Muscle layer of duodenum (tissue), 2 donors: Measurements from ENCODE around the gene WDR93.
"Not testable (repeated sequence)": the region's sequence is repeated elsewhere in the genome, so short reads cannot be mapped to it uniquely, and the experiment has no call there.

ENCODE experiments used
- H3K27ac ChIP-seq: one replicate; pipeline ENCODE4 v1.7.0; 2013; ENCODE audit warnings: mild to moderate bottlenecking, low read length
- H3K27me3 ChIP-seq: one replicate; pipeline ENCODE4 v1.7.0; 2013; ENCODE audit warnings: low read depth, mild to moderate bottlenecking, control low read depth, low read length
- H3K36me3 ChIP-seq, 2 donors: one replicate each; pipeline ENCODE4 v1.7.0; 2013; ENCODE audit warnings: low read length in 2 of 2, control low read depth in 1 of 2, mild to moderate bottlenecking in 1 of 2; ENCODE audit not compliant: insufficient read depth in 2 of 2, control insufficient read depth in 1 of 2
- H3K4me1 ChIP-seq, 2 donors: one replicate each; pipeline ENCODE4 v1.7.0; 2013; ENCODE audit warnings: low read length in 2 of 2, mild to moderate bottlenecking in 2 of 2, control low read depth in 1 of 2, moderate library complexity in 1 of 2; ENCODE audit not compliant: insufficient read depth in 2 of 2, control insufficient read depth in 1 of 2
- H3K4me3 ChIP-seq, 2 donors: one replicate each; pipeline ENCODE4 v1.7.0; 2013; ENCODE audit warnings: low read length in 2 of 2, low read depth in 1 of 2, mild to moderate bottlenecking in 1 of 2
- H3K9me3 ChIP-seq, 2 donors: one replicate each; pipeline ENCODE4 v1.7.0; 2013; ENCODE audit warnings: low read length in 2 of 2, control low read depth in 1 of 2, mild to moderate bottlenecking in 1 of 2; ENCODE audit not compliant: control insufficient read depth in 1 of 2
- donor health status: healthy.

The WDR93 gene

DNA sequence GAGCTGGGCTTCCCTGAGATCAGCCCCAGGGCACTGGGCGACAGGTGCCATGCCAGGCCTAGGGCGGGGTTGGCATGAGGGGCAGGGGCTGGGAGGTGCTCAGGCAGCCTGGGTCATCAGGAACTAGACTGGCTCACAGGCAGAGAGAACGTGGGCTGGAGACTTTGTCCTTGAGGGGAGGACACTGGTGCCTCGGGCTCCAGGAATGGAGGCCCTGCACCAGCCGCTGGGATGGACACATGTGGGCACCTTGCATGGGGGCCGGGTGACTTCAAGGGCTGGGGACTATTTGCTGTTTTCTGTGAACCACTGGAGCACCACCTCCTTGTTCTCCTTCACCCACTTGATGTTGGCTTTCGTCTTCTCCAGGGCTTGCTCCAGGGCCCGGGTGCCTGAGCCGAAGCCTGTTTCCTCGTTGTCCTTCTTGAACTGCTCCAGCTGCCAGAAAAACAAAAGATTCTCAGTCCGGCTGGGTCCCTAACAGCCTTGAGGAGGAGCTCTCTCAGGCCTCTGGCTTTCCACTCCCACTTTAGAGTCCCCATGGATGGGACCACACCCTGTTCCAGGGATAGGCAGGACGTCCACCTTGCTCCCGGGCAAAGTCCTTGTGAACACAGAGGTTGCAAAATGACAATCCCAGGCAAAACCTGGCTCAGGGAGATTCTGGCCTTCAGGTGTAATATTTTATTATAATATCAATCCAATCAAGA lies 94.6 kb downstream of the WDR93 start:
- Histone ChIP-seq H3K4me3 (no peak overlapping the region), H3K27me3 (no peaks in the 10 kb centered on the region), H3K27ac (no peak overlapping the region), H3K36me3 (peaks cover 0 to 3% of the 10 kb centered on the region in 2 donors), H3K9me3 (no peaks in the 10 kb centered on the region), H3K4me1 (no peaks in the 10 kb centered on the region)

- no peaks in the 10 kb centered on the region for H3K9me3 ChIP-seq
- H3K36me3 ChIP-seq: peaks cover 0 to 3% of the 10 kb centered on the region in 2 donors
- no peaks in the 10 kb centered on the region for H3K27me3 ChIP-seq
- H3K4me3 ChIP-seq: no peak overlapping the region
- no peak overlapping the region for H3K27ac ChIP-seq
- H3K4me1 ChIP-seq: no peaks in the 10 kb centered on the region
Observed at GRCh38 chr15:89785774-89786140, 95.1 kb downstream of the WDR93 start.

DNA sequence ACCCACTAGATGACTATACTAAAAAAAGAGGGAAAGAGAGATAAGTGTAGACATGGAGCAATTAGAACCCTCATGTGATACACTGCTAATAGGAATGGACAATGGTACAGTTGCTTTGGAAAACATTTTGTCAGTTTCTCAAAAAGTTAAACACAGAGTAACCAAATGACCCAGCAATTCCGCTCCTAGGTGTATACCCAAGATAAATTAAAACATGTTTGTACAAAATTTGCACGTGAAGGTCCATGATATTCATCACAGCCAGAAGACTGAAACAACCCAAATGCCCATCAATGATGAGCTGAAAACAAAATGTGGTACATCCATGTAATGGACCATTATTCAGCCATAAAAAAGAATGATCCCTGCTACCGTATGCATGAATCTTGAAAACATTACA lies 97.3 kb downstream of the WDR93 start:
- Histone ChIP-seq H3K4me3 (no peak overlapping the region), H3K27ac (no peak overlapping the region), H3K9me3 (no peaks in the 10 kb centered on the region), H3K27me3 (no peaks in the 10 kb centered on the region), H3K36me3 (peaks cover 0 to 3% of the 10 kb centered on the region in 2 donors), H3K4me1 (no peaks in the 10 kb centered on the region)

GRCh38 chr15:89788585-89788984 lies 98.0 kb downstream of the WDR93 start:
- H3K9me3 ChIP-seq, H3K4me3 ChIP-seq, H3K4me1 ChIP-seq, H3K27ac ChIP-seq, H3K36me3 ChIP-seq, H3K27me3 ChIP-seq: not testable (repeated sequence)

DNA sequence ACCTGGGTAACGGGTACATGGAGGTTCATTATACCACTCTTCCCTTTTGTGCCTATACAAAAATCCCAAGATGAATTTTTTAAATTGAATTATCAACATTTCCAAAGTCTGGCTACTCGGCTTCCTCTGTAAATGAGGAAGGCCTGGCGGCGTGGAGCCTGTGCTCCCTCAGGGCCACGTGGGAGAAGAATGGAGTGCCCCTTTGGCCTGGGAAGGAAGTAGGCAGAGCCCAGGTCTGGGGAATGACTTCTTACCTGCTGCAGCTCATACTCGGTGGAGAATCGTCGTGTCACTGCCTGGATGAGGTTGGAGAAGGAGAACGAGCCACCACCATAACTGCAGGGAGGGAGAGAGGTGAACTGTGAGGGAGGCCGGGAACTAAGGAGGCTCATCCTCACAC lies 99.6 kb downstream of the WDR93 start:
- Histone ChIP-seq H3K36me3 (peaks cover 0 to 3% of the 10 kb centered on the region in 2 donors), H3K27ac (no peak overlapping the region), H3K9me3 (no peaks in the 10 kb centered on the region), H3K4me1 (no peaks in the 10 kb centered on the region), H3K27me3 (no peaks in the 10 kb centered on the region), H3K4me3 (no peak overlapping the region)

GRCh38 chr15:89790661-89791060 lies 100.0 kb downstream of the WDR93 start:
- peaks cover 0 to 3% of the 10 kb centered on the region in 2 donors for H3K36me3 ChIP-seq
- H3K4me3 ChIP-seq: no peak overlapping the region
- no peaks in the 10 kb centered on the region for H3K27me3 ChIP-seq

DNA sequence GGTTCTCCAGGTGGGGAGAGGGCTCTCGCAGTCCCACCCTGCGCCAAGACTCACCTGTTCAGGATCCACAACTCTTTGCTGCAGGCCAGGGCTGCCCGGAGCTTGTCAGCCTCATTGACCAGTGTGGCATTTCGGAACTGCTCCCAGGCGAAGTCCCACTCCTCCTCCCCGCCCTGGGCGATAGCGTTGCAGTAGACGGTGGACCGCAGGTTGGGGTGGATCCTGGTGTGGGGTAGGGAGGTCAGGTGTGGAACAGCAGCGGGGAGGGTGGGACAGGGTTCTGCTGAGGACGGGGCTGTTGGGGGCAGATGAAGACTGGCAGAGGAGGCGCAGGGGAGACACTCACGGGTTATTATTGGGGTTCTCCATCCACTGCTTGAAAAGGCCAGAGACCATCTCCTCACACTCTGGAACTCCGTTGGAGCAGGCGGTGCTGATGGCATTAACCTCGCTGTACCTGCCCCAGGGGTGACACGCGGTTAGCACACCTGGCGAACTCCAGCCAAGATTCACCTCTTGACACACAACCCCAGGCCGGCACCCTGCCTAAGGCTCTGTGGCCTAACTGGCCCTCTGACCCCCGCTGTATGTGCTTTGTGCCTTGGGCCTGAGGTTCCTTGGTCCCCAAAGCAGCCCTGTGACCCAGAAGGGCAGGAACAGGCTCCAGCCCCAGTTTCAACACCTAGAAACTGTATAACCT lies 101.6 kb downstream of the WDR93 start:
- H3K27ac ChIP-seq: no peak overlapping the region
- no peak overlapping the region for H3K4me3 ChIP-seq
- H3K27me3 ChIP-seq: no peaks in the 10 kb centered on the region
- H3K4me1 ChIP-seq: no peaks in the 10 kb centered on the region
- H3K36me3 ChIP-seq: peaks cover 0 to 3% of the 10 kb centered on the region in 2 donors
- H3K9me3 ChIP-seq: peaks cover 0 to 4% of the 10 kb centered on the region in 2 donors

More at GRCh38 chr15:89790661-89791060, 100.0 kb downstream of the WDR93 start:
- no peaks in the 10 kb centered on the region for H3K4me1 ChIP-seq
- H3K9me3 ChIP-seq: no peaks in the 10 kb centered on the region
- no peak overlapping the region for H3K27ac ChIP-seq
